AG10803 (cell line): ENCODE measurements around the gene CLCNKA.
"Not testable (repeated sequence)": the region's sequence is repeated elsewhere in the genome, so short reads cannot be mapped to it uniquely, and the experiment has no call there.

Source experiments
- DNase-seq: peaks from one replicate; pipeline ENCODE4 v3.0.0; 2010; ENCODE audit warnings: low read depth
- H3K4me3 ChIP-seq: 2 replicates; pipeline ENCODE4 v1.5.1; 2011; ENCODE audit warnings: mild to moderate bottlenecking, low read length, control low read depth
- CTCF ChIP-seq: conservative IDR thresholded peaks from 2 replicates; pipeline ENCODE4 v1.5.1; 2011; ENCODE audit warnings: mild to moderate bottlenecking, low read length, control low read depth, inconsistent platforms

The CLCNKA gene

GRCh38 chr1:16026723-16027484 lies 5.1 kb downstream of the CLCNKA start:
- H3K4me3 ChIP-seq = peak overlapping the region; percentile 20
- no peak for DNase-seq
- no peak for TF ChIP-seq CTCF

DNA sequence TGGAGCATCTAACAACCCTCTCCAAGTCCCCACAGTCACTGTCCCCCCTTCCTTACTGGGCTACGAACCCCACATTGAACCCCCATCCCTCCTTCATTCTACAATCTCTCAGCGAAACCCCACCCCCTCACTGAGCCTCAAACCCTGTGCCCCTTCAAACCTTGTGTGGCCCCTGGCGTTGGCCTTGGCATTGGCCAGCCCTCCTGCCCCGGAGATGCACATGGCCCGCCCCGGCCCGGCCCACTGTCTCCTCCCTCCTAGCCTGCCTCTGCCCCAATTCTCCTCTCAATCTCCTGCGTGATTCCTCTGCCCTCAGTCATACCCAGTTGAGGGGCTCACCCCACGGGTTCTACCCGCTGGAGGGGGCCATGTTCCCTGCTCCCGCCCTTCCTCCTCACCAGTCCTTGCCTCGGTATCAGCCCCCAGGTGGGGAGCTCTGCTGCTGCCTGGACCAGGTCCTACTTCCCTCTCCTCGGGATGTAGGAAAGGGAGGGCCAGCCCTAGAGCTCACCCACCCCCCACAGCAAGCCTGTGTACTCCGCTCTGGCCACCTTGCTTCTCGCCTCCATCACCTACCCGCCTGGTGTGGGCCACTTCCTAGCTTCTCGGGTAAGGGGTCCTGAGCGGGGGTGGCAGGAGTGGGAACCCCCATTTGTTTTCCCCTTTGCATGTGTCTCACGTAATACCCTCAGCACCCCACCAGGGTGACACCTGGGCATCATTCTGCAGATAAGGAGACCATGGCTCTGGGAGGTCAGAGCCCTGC lies 6.6 kb downstream of the CLCNKA start:
- DNase-seq = no peak
- TF ChIP-seq CTCF = no peak
- H3K4me3 ChIP-seq = no peak overlapping the region

GRCh38 chr1:16029003-16029268 lies 7.1 kb downstream of the CLCNKA start:
- H3K4me3 ChIP-seq, DNase-seq: not testable (repeated sequence)

DNA sequence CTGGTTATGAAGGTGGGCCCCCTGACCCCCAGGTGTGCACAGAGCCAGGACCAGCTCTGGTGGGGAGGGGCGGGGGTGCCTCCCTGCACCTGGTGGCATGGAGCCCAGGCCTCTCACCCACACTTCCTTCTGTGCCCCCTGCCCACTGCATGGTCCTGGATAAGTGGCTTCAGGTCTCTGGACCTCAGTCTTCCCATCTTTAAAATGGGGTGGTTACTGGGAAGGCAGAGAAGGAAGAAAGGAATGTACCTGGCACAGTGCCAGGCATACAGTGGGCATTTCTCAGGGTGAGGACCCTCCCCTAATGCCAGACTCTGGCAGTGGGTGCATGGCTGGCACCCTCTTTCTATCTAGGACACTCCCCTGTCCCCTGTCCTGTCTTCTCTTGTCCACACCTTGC lies 7.5 kb downstream of the CLCNKA start:
- TF ChIP-seq CTCF = no peak
- no peak overlapping the region for H3K4me3 ChIP-seq
- DNase-seq = no peak

DNA sequence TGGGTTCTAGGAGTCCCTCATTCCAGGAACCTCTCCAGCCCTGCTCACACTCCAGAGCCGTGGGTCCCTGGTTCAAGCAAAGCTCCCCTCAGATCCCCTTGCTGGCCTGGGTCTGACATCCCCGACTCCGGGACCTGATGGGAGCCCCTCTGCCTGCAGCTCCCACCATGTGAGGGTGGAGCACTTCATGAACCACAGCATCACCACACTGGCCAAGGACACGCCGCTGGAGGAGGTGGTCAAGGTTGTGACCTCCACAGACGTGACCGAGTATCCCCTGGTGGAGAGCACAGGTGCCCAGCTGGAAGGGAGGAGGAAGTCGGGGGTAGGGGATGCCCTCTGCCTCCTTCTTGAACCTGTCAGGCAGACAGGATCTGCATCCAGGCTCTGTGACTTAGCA lies 9.7 kb downstream of the CLCNKA start:
- no peak overlapping the region for H3K4me3 ChIP-seq
- DNase-seq = no peak
- TF ChIP-seq CTCF = no peak

- H3K4me3 ChIP-seq = no peak overlapping the region
- peak; percentile 84 for DNase-seq
- peak; percentile 85 for TF ChIP-seq CTCF
Observed at GRCh38 chr1:16032388-16033102, 10.7 kb downstream of the CLCNKA start.

DNA sequence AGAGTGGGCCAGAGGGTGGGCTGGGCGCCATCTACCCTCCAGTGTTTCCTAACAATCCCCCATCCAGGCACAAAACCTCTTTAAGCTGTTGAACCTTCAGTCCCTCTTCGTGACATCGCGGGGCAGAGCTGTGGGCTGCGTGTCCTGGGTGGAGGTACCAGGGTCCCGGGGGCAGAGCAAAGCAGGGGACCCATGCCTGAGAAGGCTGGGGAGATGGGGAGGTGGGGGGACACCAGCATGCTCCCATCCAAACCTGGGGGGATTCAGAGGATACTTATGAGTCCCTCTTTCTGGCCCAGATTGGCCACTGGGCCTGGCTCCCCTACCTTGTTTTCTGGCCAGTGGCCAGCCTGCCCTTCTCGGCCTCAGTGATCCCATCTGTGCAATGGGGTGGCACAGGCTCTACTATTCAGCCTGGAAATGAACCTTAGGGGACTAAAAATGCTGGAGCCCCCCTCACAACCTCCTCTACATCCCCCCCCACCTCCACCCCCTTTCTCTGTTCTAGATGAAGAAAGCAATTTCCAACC lies 11.3 kb downstream of the CLCNKA start:
- not testable (repeated sequence) for H3K4me3 ChIP-seq, DNase-seq

- not testable (repeated sequence) for DNase-seq, H3K4me3 ChIP-seq
Observed at GRCh38 chr1:16036461-16036860, 14.6 kb downstream of the CLCNKA start.
